Inferior parietal cortex (tissue), 1 donor: Measurements from ENCODE around the gene ZBTB47.
A peak's percentile ranks its signal among the peaks of the same experiment; 100 is the strongest.

Experiments
- DNase-seq: peaks from one replicate; pipeline ENCODE4 v3.0.0-alpha.2; 2016; ENCODE audit errors: extremely low spot score

The ZBTB47 gene

DNA sequence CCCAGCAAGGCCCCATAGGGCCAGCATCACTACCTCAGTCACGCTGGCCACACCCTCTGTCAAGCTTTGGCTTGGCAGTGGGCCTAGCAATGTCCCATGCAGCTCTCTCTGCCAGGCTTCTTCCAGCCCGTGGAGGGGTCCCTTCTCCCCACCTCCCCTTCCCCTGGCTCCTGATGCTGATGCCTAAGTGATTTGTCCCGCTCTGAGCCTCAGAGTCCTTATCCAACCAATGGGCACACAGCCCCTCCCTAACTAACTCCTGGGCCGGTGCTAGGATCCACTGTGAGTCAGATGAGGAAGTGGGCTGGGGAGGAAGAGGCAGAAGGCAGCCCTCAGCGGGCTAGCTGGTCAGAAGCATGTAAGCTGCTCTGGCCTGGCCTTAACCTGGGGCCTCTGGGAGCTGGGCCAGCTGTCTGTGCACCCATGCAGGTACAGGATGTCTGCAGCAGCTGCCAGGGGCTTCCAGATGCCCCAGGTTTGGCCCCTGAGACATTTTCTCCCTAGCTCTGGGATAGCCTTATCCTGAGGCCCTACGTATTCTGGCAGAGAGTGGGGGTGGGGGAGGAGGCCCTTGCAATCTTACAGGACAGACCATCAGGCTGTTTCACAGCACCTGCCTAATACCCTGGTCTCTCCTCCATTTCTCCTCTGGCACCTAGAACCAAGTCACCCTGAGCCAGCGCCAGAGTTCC is 740 bp upstream of the ZBTB47 start:
- no peak for DNase-seq

DNA sequence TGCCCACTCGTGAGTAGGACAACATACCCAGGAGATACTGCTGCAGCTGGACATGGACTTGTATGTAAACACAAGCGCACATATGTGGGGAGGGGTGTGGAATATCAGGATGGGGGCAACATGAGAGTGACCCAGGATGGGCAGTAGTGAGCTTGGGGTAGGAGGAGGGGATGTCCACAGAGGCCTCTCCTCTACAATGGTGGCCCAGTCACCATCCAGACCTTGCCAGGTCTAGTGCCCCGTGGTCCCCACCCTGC is 266 bp upstream of the ZBTB47 start:
- DNase-seq: no peak

DNA sequence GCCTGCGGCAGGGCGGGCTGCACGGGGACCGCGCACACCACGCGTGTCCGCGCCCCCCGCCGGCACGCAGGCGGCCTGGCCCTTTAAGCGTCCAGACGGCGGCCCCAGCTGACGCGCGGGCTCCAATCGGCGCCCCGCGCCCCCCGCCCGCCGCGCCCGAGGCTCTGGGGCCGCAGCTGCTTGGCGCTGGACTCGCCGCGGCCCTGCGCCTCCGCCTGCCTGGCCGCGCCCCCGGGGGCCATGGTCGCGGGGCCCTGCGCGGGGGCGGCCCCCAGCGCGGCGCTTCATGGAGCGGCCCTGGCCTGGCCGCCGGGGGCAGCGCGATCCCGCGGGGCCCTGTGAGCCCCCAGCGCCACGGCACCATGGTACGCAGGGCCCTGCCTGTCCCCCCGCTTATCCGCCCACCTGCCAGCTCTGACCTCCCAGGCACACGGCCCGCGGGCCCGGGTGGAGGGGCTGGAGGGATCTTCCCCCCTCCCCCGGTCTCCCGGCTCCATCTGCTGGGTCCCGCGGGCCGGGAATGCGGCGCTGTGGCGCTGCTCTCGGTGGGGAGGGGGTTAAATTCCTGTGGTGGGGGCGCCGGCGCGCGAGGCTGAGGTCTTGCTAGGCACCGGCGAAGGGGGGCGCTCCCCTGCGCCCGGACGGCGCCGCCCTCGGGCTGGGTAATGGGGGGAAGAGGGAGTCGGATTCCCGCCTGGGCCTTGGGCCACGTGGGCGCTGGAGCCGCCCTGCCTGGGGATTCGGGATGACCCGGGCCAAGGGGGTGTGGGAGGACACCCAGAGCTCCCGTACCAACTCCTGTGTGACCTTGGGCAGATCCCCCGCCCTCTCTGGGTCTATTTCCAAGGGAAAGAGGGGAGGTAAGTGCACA is 1.1 kb downstream of the ZBTB47 start:
- peak; percentile 57 for DNase-seq

DNA sequence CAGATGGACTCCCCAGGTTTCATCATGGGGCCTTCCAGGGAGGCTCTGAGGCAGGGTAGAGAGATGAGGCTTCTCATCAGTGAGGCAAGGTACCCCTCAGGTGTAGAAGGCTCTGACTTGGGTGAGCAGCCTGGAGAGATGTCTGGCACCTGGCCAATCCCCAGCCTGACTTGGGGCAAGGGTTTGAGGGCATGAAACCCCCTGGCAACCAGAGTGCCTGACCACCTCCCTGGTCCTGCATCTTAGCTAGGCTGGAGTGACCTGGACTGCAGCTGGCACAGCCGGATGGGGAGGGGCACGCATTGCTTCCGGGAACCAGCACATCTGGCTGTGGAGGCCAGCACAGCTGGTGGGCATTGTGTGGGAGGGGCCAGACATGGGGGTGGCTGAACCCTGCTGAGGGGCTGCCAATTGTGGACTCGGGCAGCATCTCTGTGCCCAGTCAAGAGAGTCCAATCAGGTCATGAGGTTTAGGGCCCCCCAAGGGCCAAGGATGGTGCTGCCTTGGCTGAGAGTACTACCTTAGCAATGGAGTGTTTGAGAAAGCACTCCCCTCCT is 1.9 kb downstream of the ZBTB47 start:
- DNase-seq: no peak

DNA sequence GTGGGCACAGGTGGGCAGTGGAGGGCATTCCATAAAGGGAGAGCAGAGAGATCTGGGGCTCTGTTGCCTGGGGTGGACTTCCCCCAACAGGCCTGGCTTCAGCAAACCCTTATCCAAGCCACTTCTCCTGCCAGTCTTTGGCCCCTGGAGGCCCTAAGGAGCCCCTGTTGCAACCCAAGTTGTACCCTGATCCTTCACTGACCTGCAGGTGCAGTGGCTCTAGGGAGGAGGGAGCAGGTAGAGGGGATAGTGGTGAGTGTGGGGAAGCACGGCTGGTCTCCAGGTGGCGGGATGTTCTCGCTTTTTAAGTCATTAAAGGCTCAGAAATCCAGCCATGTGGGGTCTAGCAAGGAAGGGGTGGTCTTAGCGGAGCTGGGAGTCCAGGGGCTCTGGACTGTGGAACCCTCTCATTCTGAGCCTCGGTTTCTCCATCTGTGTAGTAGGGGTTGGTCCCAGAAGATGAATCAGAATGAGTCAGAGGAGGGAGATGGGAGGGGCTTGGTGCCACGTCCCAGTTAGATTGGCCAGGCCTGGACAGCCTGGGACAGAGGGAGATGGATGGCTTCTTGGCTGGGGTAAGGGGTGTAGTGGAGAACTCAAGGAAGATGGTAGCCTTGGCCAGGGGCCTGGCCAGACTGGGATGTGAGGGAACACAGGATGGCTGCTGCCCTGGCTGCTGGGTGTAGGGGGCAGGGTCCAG is 2.6 kb downstream of the ZBTB47 start:
- no peak for DNase-seq

DNA sequence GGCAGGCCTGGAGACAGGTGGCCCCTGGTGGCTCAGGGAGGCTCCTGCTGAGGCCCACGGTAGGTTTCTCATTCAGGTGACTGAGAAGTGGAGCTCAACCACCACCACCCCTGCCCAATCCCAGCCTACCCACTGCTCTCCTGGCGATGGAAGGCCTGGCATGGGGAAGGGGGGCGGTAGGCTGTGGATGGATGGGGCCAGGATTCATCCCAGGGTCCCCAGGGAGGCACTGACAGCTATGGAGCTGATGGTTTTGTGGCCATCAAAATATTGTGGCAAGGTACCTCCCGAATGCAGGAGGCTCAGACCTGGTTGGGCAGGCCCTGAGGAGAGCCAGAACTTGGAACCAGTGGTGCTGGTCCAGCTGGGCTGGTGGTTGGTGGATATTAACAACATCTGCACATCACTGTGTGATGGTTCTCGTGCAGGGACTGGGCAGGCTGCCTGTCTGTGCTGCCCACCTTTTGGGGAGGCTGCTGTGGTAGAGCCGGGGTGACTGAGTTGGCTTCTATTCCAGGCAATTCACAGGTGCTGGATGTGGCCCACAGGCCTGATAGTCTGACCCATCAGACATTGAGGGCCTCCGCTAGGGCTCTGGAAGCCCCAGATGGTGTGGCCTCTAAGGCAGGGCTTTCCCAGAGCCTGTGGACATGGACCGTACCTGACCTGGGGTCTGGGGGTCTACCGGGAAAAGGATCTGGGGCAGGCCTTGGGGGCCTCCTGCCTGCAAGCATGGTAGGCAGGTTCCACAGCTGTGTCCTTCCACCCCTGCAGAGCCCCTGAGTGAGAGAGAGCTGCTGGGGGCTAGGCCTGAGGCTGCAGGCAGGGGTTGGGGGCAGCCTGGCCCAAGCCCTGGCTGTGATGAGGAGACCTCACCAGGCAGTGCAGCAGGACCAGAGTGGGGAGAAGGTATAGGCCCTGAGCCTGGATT is 3.4 kb downstream of the ZBTB47 start:
- DNase-seq: no peak

DNA sequence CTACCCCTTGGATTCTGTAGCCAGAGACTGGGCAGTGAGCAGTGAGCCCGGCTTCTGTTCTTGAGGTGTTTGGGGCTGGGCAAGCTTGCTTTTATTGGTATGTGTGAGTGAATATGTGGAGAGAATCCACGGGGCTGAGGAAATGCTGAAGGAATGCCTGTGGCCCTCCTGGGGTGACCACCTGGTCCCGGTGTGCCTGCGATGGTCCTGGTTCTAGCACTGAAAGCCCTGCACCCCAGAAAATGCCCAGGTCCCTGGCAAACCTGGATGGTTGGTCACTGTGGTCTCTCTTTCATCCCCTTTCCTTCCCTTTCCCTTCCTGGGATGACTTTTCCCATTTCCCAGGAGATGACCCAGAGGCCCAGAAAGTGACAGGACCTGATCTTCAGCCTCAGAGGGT is 4.2 kb downstream of the ZBTB47 start:
- DNase-seq: no peak

DNA sequence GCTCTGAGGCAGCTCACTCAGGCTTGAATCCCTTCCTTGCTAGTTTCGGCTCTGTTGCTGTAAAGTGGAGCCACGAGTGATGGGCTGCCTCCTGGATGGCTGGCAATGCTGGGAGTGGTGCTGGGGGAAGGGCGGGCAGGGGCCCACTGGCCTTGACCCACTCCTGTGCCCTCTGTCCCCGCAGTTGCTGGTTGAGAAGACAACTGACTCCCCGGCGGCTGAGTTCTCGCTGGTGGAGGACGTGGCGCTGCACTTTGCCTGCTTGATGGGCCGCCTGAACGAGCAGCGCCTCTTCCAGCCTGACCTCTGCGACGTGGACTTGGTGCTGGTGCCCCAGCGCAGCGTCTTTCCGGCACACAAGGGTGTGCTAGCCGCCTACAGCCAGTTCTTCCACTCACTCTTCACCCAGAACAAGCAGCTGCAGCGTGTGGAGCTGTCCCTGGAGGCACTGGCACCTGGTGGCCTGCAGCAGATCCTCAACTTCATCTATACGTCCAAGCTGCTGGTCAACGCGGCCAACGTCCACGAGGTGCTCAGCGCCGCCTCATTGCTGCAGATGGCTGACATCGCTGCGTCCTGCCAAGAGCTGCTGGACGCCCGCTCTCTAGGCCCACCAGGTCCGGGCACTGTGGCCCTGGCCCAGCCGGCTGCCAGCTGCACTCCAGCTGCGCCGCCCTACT is 4.7 kb downstream of the ZBTB47 start:
- DNase-seq: no peak

DNA sequence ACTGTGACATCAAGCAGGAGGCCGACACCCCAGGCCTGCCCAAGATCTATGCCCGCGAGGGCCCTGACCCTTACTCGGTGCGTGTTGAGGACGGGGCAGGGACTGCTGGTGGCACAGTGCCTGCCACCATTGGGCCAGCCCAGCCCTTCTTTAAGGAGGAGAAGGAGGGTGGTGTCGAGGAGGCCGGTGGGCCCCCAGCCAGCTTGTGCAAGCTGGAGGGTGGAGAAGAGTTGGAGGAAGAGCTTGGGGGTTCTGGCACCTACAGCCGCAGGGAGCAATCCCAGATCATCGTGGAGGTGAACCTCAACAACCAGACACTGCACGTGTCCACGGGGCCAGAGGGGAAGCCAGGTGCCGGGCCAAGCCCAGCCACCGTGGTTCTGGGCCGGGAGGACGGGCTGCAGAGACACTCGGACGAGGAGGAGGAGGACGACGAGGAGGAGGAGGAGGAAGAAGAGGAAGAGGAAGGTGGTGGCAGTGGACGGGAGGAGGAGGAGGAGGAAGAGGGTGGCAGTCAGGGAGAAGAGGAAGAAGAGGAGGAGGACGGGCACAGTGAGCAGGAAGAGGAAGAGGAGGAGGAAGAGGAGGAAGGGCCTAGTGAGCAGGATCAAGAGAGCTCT is 5.4 kb downstream of the ZBTB47 start:
- DNase-seq: no peak

DNA sequence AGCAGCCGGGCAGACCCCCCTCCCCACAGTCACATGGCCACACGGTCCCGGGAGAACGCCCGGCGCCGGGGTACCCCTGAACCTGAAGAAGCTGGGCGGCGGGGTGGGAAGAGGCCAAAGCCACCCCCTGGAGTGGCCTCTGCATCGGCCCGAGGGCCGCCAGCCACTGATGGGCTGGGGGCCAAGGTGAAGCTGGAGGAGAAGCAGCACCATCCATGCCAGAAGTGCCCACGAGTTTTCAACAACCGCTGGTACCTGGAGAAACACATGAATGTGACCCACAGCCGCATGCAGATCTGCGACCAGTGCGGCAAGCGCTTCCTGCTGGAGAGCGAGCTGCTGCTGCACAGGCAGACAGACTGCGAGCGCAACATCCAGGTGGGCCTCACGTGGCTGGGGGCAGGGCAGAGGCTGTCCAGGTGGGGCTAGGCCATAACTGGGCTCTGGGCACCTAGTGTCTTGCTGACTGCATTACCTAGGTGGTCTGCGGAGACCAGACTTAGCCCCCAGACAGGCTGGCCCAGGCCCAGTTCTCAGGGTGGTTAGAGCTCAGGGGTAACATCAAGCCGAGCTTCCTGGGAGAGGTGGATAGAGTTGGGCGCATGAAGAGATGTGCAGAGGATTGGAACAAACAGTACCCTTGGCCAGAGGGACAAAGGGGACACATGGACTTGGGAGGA is 6.1 kb downstream of the ZBTB47 start:
- no peak for DNase-seq

DNA sequence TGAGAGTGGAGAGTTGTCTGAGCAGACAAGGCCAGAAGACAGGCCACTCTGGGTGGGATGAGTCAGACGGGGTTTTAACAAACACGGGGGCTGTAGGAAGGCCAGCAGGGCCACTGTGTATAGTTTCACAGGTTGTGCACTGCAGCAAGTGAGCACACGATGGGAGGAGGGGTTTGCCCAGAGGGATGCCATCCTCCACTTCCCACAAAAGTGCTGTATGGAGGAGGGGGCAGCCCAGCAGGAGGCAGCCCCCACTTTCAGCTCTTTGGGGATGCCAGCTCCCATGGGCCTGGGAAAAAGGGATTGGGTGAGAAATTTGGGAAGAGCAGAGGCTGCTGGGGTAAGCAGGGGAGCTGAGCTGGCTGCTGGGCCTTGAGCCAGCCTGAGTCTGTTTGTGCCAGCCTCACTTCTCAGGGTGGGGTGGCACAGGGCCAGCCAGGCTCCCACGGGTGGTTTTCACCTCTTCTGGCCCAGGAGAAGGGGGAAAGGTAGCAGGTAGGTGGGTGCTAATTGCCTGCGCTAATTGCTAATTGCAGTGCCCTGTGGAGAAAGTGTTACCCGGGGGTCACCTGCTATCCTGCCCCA is 6.7 kb downstream of the ZBTB47 start:
- DNase-seq: no peak

DNA sequence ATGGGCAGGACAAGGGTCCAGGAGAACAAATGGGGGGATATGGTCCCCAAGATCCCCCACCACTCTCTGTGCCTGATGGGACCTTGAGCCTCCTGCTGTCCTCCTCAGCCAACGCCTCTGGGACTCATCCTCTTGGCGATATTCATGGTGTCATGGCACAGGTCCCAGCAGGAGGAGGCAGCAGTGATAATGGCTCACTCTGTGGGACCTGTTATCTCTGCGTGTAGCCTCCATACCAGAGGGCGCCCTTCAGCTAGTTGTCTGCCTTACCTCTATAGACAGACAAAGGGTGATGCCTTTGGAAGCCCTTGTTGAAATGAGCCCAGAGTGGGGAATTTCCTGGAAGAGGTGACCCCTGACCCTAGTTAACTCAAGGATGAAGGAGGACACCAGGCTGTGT is 7.4 kb downstream of the ZBTB47 start:
- DNase-seq: no peak

DNA sequence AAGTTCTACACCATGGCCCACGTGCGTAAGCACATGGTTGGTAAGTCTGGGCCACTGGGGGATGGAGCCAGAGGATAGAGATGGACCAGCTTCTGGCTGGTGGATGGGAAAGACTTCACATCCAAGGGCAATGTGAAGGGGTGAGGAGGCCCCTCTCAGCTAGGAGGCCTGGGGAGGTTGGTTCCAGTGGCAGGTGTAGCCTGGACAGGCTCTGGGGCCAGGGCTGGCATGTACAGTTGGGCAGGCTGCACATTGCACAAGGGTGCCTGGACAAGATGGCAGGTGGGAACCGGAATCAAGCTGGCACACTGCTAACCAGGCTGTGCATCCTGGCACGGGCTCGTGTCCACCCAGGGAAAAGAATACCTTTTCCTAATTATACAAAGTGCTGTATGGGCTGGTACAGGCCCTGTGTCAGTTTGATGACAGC is 8.1 kb downstream of the ZBTB47 start:
- no peak for DNase-seq

DNA sequence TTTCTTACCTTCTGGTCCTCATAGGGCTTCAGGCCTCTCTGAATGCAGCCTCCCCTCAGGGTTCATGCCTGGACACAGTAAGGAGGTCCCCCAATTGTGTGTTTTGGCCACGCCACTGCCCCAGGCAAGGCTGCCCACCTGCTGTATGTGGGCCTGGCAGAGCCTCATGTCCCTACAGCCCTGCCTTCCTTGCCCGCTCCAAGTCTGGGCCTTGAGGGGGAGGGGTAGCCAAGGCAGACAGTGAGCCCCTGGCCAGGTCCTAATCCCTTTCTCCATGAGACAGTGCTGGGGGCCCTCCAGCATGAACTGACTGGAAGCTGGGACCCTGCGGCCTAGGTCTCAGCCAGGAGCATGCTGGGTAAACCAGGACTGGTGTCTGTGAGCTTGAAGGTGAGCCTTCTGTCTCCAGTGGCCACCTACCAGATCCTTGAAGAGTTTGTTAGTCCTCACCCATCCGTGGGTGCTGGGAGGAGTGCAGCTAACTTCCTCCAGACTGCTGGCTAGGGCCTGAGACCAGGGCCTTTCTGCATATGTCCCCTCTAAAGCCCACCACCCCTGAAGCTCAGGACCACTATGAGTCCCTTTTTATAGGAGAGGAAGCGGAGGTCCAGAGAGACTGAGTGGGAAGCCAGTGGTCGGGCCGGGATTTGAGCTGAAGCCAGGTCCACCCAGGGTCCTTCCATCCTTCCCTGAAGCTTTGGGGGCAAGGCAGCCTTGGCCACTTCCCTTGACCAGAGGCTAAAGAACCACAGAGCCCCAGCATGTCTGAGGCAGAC is 8.7 kb downstream of the ZBTB47 start:
- no peak for DNase-seq

DNA sequence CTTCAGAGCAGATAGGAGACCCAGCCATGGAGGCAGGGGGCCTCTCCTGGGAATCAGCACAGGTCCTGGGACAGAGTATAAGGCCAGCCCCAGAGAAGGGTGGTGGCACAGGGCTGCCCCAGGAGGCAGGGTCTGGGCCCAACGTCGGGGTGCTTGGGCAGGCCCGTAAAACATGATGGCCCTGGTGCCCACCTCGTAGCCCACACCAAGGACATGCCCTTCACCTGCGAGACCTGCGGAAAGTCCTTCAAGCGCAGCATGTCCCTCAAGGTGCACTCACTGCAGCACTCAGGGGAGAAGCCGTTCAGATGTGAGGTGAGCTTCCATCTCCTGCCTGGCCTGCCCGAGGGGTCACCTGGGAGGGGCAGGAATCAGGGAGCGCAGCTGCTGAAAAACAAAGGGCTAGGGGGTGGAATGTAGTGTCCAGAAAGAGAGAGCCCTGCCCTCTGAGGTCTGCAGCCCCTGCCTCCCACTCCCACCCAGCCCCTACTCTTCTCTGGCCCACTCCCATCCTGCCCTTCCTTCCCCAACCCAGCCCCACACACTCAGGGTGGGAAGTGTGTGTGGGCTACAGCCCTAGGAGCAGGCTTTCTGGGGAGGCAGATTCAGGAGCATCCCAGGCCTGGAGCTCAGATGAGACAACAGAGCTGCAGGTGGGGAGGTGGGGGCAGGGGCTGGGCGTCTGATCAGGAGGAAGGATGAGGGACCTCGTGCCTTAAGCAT is 9.5 kb downstream of the ZBTB47 start:
- DNase-seq: no peak

DNA sequence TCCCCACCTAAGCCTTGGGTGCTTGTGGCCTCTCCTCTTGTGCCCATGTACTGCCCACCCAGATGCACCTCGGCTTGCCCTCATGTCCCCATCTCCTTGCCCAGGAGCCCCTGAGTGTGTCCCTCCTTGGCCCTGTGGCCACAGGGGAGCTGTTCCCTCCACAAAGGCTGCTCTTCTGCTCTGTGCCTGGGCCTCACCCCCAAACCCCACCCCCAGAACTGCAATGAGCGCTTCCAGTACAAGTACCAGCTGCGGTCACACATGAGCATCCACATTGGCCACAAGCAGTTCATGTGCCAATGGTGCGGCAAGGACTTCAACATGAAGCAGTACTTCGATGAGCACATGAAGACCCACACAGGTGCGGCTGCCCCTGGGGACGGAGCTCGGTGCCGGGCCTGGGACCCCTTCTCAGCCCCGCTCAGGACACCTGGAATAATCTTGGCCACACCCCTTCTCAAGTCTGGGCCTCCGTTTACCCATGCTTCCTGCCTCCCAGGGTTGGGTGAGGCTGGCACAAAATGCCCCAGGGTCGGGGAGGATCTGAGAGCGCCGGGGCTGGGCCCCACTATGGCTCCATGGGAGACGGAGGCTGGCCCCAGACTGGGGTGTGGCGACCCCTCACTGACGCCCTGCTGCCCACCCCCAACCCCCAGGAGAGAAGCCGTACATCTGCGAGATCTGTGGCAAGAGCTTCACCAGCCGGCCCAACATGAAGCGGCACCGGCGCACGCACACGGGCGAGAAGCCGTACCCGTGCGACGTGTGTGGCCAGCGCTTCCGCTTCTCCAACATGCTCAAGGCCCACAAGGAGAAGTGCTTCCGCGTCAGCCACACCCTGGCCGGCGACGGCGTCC is 10.3 kb downstream of the ZBTB47 start:
- DNase-seq: no peak

DNA sequence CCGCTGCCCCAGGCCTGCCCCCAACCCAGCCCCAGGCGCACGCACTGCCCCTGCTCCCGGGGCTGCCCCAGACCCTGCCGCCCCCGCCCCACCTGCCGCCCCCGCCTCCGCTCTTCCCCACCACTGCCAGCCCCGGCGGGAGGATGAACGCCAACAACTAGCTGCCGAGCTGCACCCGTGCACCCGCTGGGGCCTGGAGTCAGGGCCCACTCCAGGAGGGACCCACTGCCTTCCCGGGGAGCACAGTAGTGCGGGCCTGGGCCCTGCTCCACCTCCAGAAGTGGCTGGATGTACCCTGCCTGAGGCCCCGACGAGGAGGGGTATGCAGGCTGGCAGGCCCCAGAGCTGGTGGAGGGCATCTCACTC is 10.9 kb downstream of the ZBTB47 start:
- no peak for DNase-seq
